GM19463 (cell line): ENCODE results near the gene ASB1.
"Not testable (repeated sequence)": the region's sequence is repeated elsewhere in the genome, so short reads cannot be mapped to it uniquely, and the experiment has no call there.

Source experiments
- ATAC-seq: cut with Tn5 transposase; IDR thresholded peaks from one replicate; pipeline ENCODE4 v1.9.1; 2021; ENCODE audit warnings: mild to moderate bottlenecking, moderate library complexity; ENCODE audit not compliant: unreplicated experiment

The ASB1 gene

DNA sequence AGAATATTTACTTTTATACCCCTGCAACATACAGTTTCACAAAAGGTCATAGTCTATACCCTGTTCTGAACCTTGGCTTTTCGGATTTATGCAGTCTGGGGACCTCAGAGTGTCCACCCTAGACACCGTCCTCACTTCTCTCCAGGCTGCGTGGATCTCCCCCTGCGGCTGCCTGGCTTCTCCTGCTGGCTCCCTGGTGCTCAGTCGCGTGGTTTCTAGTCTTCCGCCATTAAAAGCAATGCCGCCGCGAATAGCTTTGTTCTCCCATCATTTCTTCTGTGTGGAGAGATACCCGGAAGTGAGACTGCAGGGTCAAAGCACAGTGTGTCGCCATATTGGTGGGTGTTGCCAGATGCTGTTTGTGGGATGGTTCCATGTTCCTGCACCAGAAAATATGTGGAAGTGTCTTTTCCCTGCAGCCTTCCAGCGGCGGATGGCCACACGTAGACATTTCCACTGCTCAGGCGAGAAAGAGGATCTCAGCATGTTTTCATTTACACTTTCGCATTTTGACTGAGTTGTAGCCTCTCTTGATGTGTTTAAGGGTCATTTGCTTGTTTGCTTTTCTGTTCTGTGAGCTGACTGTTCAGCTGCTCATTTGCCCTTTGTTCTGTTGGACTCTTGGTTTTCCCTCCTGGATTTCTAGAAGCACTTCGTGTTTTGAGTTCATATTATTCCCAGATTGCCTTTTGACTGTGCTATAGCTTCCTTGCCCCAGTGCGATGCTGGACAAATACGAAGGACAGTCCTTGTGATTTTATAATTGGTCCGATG, 22.9 kb upstream of the ASB1 start:
- ATAC-seq = no peak

DNA sequence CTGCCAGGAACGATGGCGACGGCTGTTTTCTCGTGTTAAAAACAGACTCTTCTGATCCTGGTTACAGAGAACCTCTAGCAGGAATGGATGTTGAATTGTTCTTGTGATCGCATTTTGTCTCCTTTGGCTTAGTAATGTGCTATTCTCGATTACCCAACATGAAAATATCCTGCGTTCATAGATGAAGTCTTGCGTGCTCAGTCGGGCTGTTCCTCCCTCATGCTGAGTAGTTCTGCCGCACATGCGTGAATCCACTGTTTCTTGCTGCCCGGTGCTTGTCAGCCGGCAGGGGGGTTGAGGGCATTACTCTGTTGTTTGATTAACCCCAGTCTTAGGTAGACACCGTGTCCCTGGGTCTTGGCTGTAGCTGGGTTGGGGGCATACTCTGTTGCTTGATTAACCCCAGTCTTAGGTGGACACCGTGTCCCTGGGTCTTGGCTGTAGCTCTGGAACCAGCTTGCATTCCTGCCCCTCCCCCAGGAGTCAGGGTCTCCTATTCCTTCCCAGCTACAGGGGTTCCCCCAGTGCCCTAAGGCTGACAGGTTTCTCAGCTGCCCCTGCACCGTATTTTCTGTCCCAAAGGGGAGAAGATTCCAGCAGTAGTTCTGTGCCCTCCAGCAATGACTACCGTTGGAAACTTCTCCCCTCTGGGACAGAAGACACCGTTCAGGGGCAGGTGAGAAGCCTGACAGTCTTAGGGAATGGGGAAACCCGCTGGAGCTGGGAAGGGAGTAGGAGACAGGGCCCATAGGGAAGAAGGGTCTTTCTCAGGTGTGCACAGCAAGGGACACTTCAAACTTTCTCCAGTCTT, 22.1 kb upstream of the ASB1 start:
- ATAC-seq = no peak

- not testable (repeated sequence) for ATAC-seq
Observed at GRCh38 chr2:238405217-238405555, 21.5 kb upstream of the ASB1 start.

DNA sequence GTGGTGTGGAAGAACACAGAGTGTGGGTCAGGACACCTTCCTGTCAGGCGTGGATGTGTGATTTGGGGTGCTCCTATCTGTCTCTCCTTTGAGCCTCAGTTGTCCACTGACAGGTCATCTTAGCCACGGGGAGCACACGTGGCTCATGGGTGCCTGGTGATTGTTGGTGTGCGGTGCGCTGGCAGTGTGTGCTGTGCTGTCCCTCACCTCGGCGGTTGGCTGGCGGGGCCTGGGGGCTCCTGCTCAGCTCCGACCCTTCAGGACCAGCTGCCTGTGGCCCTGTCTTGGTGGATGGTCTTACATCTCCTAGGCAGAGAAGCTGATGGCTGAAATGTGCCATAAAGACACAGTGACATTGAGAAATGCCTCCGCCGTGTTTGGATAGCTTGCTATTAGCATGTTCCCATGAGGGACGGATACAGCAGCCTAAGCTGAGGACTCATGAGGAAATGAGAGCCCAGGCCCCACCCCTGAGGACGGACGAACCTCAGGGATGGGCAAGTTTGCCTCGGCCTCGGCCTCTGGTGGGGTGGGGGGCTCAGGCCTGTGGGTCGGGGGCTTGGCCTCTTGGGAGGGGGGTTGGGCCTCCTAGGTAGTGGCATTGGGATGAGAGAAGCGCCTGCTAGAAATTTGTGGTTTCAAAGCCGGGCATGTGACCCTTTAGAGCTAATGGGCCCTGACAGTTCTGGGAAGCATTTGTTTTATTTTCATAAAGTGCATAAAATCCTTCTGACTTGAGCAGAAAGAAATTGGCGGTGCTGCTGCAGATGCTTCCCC, 20.3 kb upstream of the ASB1 start:
- ATAC-seq = no peak

DNA sequence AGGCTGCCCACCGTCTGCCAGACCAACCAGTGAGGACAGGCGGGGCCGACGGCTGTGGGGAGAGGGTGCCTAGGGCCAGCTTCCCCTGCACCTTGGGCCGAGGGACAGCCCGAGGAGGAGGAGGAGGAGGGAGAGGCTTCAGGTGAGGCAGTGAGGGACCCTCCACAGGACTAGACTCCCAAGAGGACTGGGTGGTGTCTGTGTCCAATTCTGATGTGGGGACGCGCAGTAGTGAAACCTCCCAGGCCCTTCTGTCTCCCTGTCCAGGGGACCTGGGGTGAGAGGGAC, 19.8 kb upstream of the ASB1 start:
- ATAC-seq = no peak

DNA sequence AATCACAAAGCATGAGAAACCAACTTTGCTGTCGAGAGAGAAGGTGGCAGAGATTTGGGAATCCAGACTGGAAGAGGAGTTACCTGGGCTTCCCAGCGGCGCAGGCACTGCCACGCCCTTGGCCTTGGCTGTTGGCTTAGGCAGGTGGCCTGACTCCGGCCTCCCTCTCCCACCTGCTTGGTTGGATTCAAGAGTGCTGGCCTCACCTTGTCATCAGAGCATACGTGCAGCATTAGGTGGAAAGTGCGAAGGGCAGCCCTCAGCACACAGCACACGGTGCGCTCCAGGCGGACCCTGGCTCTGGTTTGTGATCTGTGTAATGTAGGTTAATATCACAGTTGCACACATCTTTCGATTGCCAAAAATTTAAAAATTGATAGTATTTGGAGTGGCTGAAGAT, 19.2 kb upstream of the ASB1 start:
- ATAC-seq = no peak

- no peak for ATAC-seq
Observed at GRCh38 chr2:238408615-238409340, 17.9 kb upstream of the ASB1 start.

DNA sequence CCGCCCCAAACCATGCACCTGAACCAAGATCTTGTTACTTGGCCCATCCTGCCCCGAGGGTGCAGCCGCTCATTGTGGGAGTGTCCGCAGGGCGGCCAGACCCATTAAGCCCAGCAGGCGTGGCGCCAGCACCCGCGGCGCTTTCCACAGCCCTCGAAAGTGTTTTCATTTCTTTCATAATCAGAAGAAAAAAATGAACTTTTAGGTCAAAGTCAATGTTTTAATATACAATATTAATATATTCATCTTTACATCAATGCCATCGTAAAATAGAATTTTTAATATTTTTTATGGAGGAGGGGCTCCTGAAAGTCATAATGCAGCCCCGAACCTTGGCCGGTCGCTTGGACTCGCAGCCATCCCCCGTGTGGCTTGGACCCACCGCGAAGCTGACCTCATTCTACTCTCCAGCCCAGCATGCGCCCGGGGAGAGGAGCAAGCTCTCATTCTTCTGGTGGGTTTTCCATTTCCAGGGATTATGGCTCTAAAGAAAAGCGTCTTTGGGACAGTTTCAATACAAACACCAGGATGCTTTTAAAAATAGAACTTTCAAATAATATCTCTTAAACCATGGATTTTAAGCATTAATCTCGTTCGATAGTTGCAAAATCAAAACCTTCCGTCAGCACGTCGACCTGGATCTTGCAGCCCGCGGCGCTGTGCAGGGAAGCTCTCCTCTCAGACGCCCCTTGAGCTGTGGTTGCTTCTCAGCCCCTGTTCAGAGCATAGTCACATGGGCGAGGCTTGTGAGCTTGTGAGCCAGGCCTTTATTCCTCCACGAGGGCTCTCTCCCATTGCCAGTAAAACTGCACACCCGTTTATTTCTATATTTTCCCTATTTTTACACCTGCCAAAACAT, 17.2 kb upstream of the ASB1 start:
- no peak for ATAC-seq

- no peak for ATAC-seq
Observed at GRCh38 chr2:238412067-238412767, 14.5 kb upstream of the ASB1 start.

- no peak for ATAC-seq
Observed at GRCh38 chr2:238413368-238413767, 13.4 kb upstream of the ASB1 start.

DNA sequence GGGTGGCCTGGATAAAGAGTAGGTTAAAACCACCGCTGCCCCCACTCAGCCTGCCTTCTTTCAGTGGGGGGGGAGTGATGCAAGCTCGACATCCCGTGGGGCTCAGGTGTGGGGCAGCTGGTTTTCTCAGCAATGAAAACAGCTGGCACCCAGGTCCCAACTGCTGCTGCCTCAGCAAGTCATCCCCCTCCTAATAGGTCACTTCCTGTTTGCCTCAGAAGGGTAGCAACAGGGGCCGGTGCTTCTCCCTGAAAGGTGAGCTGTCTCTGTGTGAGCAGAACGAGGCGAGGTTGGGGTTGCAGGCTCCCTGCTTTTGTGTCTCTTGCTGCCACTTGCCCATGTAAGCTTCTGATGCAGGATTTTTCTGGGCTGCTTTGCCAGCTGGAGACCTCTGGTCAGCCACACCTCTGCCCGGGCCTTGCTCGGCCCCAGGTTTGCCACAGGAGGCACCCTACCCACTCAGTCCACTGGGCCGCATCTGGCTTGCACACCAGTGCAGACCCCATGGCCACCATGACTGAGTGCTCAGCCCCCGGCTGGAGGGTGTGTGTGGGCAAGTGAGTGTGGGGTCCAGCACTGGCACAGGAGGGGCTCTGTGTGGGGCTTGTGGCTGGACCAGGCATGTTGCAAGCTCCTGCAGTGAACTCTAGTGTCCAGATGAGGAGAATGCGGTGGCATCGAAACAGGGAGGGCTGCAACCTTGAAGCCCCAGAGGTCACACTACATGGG, 11.5 kb upstream of the ASB1 start:
- no peak for ATAC-seq

GRCh38 chr2:238415893-238416292, 10.8 kb upstream of the ASB1 start:
- no peak for ATAC-seq

DNA sequence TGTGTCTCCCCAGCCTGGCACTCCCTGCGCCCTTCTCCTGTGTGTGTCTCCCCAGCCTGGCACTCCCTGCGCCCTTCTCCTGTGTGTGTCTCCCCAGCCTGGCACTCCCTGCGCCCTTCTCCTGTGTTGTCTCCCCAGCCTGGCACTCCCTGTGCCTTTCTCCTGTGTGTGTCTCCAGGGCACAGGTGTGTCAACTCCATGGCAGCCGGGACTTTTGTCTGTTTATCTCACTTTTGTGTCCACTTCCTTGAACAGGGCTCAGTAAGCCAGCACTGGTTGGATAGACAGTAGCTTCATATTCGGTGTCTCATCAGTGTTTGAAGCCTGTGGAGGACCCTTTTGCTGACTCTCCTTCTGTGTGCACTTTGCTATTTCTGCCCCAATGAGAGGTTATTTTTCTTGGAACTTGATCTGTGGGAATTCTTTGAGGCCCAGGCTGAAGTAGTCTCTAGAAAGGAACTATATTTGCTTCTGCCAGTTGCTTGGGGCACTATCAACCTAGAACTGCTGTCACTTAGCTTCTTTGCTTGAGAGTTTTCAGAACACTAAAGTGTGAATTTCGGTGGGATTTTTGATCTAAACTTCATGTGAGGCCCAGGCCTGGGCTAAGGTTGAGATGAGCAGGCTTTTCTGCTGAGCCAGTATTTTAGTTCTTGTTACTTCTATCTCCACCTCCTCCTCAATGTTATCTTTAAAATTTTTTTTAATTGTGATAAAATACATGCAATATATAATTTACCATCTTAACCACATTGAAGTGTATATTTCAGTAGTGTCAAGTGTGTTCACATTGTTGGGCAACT, 8.3 kb upstream of the ASB1 start:
- no peak for ATAC-seq

GRCh38 chr2:238418999-238419546, 7.7 kb upstream of the ASB1 start:
- no peak for ATAC-seq

- no peak for ATAC-seq
Observed at GRCh38 chr2:238420442-238420841, 6.3 kb upstream of the ASB1 start.

- ATAC-seq = no peak
Observed at GRCh38 chr2:238420878-238421694, 5.6 kb upstream of the ASB1 start.

GRCh38 chr2:238421695-238422035, 5.1 kb upstream of the ASB1 start:
- no peak for ATAC-seq
